HepG2 (cell line): ENCODE data around the gene MAPK8IP3. TPM values are rescaled to one million over a fixed set of nuclear protein-coding genes. Genes with fewer than 3 reads are reported as not detected.

Experiments used
- AFF4 ChIP-seq: sonication (generic); formaldehyde crosslinking; IDR thresholded peaks from 2 replicates; pipeline ENCODE4 v1.4.0; 2020; ENCODE audit warnings: missing genetic modification reagents
- ASH2L ChIP-seq: fragments of 300-600, 200-600 bp; sonication (generic); IDR thresholded peaks from 2 replicates; pipeline ENCODE4 v1.7.0; 2017; ENCODE audit warnings: low read depth, mild to moderate bottlenecking, moderate library complexity, mixed read lengths, low read length; ENCODE audit not compliant: insufficient read length
- BRF2 ChIP-seq: sonication (generic); formaldehyde crosslinking; IDR thresholded peaks from 2 replicates; pipeline ENCODE4 v1.8.1; 2022; ENCODE audit warnings: mild to moderate bottlenecking, missing genetic modification reagents
- DMAP1 ChIP-seq: IDR thresholded peaks from 2 replicates; pipeline ENCODE4 v1.6.1; 2016
- HNRNPL ChIP-seq: fragments of 200-400 bp; formaldehyde crosslinking; IDR thresholded peaks from 2 replicates; pipeline ENCODE4 v1.6.1; 2017; ENCODE audit warnings: mild to moderate bottlenecking, low read depth, low read length
- MAX ChIP-seq: IDR thresholded peaks from 2 replicates; pipeline ENCODE4 v1.6.1; 2012; ENCODE audit warnings: inconsistent platforms
- MTA1 ChIP-seq: sonication (generic); formaldehyde crosslinking; IDR thresholded peaks from 2 replicates; pipeline ENCODE4 v1.4.0; 2020; ENCODE audit warnings: missing genetic modification reagents, mild to moderate bottlenecking, borderline replicate concordance
- PHF8 ChIP-seq: sonication (generic); formaldehyde crosslinking; IDR thresholded peaks from 2 replicates; pipeline ENCODE4 v1.5.0; 2020; ENCODE audit warnings: missing genetic modification reagents
- PLRG1 ChIP-seq: fragments of 450-650 bp; conservative IDR thresholded peaks from 2 replicates; pipeline ENCODE4 v1.6.1; 2016
- RBM22 ChIP-seq: fragments of 200-400 bp; formaldehyde crosslinking; optimal IDR thresholded peaks from 2 replicates; pipeline ENCODE3; 2017; ENCODE audit warnings: mild to moderate bottlenecking, low read length, moderate library complexity
- SATB2 ChIP-seq: sonication (generic); formaldehyde crosslinking; IDR thresholded peaks from 2 replicates; pipeline ENCODE4 v1.5.0; 2020; ENCODE audit warnings: missing genetic modification reagents
- SCMH1 ChIP-seq: sonication (generic); formaldehyde crosslinking; IDR thresholded peaks from 2 replicates; pipeline ENCODE4 v1.9.0; 2021; ENCODE audit warnings: missing genetic modification reagents, mild to moderate bottlenecking, borderline replicate concordance
- TBX3 ChIP-seq: fragments of 450-650 bp; IDR thresholded peaks from 2 replicates; pipeline ENCODE4 v1.6.1; 2017; ENCODE audit warnings: antibody characterized with exemption, mild to moderate bottlenecking, inconsistent platforms, borderline replicate concordance
- TEF ChIP-seq: sonication (generic); formaldehyde crosslinking; IDR thresholded peaks from 2 replicates; pipeline ENCODE4 v1.5.0; 2020; ENCODE audit warnings: missing genetic modification reagents
- ZBTB38 ChIP-seq: sonication (generic); formaldehyde crosslinking; IDR thresholded peaks from 2 replicates; pipeline ENCODE4 v1.5.1; 2020; ENCODE audit warnings: mild to moderate bottlenecking, missing genetic modification reagents
- ZBTB7A ChIP-seq: sonication (generic); formaldehyde crosslinking; IDR thresholded peaks from 2 replicates; pipeline ENCODE4 v1.8.0; 2022; ENCODE audit warnings: mild to moderate bottlenecking, missing genetic modification reagents
- ZNF253 ChIP-seq: sonication (generic); formaldehyde crosslinking; IDR thresholded peaks from 2 replicates; pipeline ENCODE4 v1.8.0; 2022; ENCODE audit warnings: mild to moderate bottlenecking, missing genetic modification reagents, borderline replicate concordance
- ZNF512 ChIP-seq: sonication (generic); formaldehyde crosslinking; IDR thresholded peaks from 2 replicates; pipeline ENCODE4 v1.4.0; 2020; ENCODE audit warnings: mild to moderate bottlenecking, missing genetic modification reagents
- ZNF768 ChIP-seq: sonication (generic); formaldehyde crosslinking; IDR thresholded peaks from 2 replicates; pipeline ENCODE4 v1.4.0; 2020; ENCODE audit warnings: missing genetic modification reagents
- ZSCAN22 ChIP-seq: sonication (generic); formaldehyde crosslinking; IDR thresholded peaks from 2 replicates; pipeline ENCODE4 v1.4.0; 2020; ENCODE audit warnings: mild to moderate bottlenecking, missing genetic modification reagents
- ZSCAN29 ChIP-seq: sonication (generic); formaldehyde crosslinking; conservative IDR thresholded peaks from 2 replicates; pipeline ENCODE4 v1.4.0; 2020; ENCODE audit warnings: mild to moderate bottlenecking, missing genetic modification reagents
- polyA plus RNA-seq, 8 experiments: library from polyadenylated mRNA; depleted of rRNA in 3 of 8; stranded (reverse) in 7 of 8; unstranded in 1 of 8; fragments of >200 nt; fragmentation: Illumina TruSeq in 4 of 8; extraction: Trizol in 4 of 8; gene quantifications; 2 replicates each; pipeline versions ENCODE4 v1.2.1 to v1.2.3, GENCODE V29; 2011 to 2016; ENCODE audit warnings: low read depth in 4 of 8, missing spikeins in 1 of 8, mixed read lengths in 1 of 8; ENCODE audit not compliant: insufficient read depth in 1 of 8
- total RNA-seq, 5 experiments: library from RNA; depleted of rRNA; stranded (reverse); fragments of >200 nt; fragmentation: Illumina TruSeq; extraction: Trizol; gene quantifications; 2 replicates each; pipeline ENCODE4 v1.2.3, GENCODE V29; 2016; ENCODE audit warnings: low read depth in 1 of 5

MAPK8IP3 gene
- total and polyA plus RNA-seq, 2 of the 13 experiments (the other 11 are each of a cell fraction or from before 2014, with no cell fraction given): 25.1 to 41.7 TPM

- no peak for TF ChIP-seq BRF2 (CRISPR knock-in tag)
- TF ChIP-seq SCMH1 (CRISPR knock-in tag): no peak
- no peak for TF ChIP-seq SATB2 (CRISPR knock-in tag)
- no peak for TF ChIP-seq DMAP1 (CRISPR knock-in tag)
- no peak for TF ChIP-seq AFF4 (CRISPR knock-in tag)
- no peak for TF ChIP-seq ZSCAN22 (CRISPR knock-in tag)
- TF ChIP-seq ZBTB7A (CRISPR knock-in tag): no peak
- TF ChIP-seq RBM22: peak; percentile 88
- no peak for TF ChIP-seq TEF (CRISPR knock-in tag)
- TF ChIP-seq PLRG1: no peak
- peak; percentile 71 for TF ChIP-seq ZBTB38
- TF ChIP-seq TBX3: no peak
- TF ChIP-seq ZNF512 (CRISPR knock-in tag): no peak
- peak; percentile 36; the same call in 1 of the 2 replicates for TF ChIP-seq ZNF768 (CRISPR knock-in tag)
- TF ChIP-seq ZSCAN29 (CRISPR knock-in tag): no peak
- no peak for TF ChIP-seq HNRNPL
- TF ChIP-seq MAX: no peak
- 0 out of 2 replicates have a peak, but pooled peaks have one; percentile 22 for TF ChIP-seq ZNF253 (CRISPR knock-in tag)
- no peak for TF ChIP-seq ASH2L
- TF ChIP-seq MTA1 (CRISPR knock-in tag): no peak
- TF ChIP-seq PHF8: peak; percentile 9; the same call in 1 of the 2 replicates
Measured at GRCh38 chr16:1770328-1771187, 64.6 kb downstream of the MAPK8IP3 start (continued).
